ENCODE measurements around the gene GRK5.

- TF ChIP-seq, protein P1, sequence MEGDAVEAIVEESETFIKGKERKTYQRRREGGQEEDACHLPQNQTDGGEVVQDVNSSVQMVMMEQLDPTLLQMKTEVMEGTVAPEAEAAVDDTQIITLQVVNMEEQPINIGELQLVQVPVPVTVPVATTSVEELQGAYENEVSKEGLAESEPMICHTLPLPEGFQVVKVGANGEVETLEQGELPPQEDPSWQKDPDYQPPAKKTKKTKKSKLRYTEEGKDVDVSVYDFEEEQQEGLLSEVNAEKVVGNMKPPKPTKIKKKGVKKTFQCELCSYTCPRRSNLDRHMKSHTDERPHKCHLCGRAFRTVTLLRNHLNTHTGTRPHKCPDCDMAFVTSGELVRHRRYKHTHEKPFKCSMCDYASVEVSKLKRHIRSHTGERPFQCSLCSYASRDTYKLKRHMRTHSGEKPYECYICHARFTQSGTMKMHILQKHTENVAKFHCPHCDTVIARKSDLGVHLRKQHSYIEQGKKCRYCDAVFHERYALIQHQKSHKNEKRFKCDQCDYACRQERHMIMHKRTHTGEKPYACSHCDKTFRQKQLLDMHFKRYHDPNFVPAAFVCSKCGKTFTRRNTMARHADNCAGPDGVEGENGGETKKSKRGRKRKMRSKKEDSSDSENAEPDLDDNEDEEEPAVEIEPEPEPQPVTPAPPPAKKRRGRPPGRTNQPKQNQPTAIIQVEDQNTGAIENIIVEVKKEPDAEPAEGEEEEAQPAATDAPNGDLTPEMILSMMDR (IDR thresholded peaks at IDR 0.05) = no peak
- TF ChIP-seq POLR2A (IDR thresholded peaks at IDR 0.05) = no peak
These were observed 252.4 kb downstream of the GRK5 start for GRCh38 chr10:119459681-119460340.
